HEK293 (cell line): ENCODE measurements around the gene ABHD15.
A peak's percentile ranks its signal among the peaks of the same experiment; 100 is the strongest.

Experiments used
- HOXA7 ChIP-seq: sonication (generic); formaldehyde crosslinking; IDR thresholded peaks from 2 replicates; pipeline ENCODE4 v1.8.1; 2022; ENCODE audit warnings: missing genetic modification reagents, borderline replicate concordance
- HOXC10 ChIP-seq: sonication (generic); formaldehyde crosslinking; IDR thresholded peaks from 2 replicates; pipeline ENCODE4 v1.8.1; 2023; ENCODE audit warnings: mild to moderate bottlenecking, missing genetic modification reagents
- KLF8 ChIP-seq: fragments of 450-650 bp; formaldehyde crosslinking; IDR thresholded peaks from 2 replicates; pipeline ENCODE4 v1.5.1; 2016; ENCODE audit warnings: missing biosample characterization, missing genetic modification characterization
- KLF9 ChIP-seq: fragments of 450-650 bp; formaldehyde crosslinking; IDR thresholded peaks from 2 replicates; pipeline ENCODE4 v1.5.1; 2016; ENCODE audit warnings: missing biosample characterization, missing genetic modification characterization, low read depth
- RBAK ChIP-seq: fragments of 450-650 bp; formaldehyde crosslinking; IDR thresholded peaks from 2 replicates; pipeline ENCODE4 v1.5.1; 2016; ENCODE audit warnings: missing biosample characterization, missing genetic modification characterization
- YY2 ChIP-seq: fragments of 450-650 bp; formaldehyde crosslinking; IDR thresholded peaks from 2 replicates; pipeline ENCODE4 v1.5.1; 2016; ENCODE audit warnings: missing biosample characterization, missing genetic modification characterization
- ZBTB1 ChIP-seq: fragments of 450-650 bp; formaldehyde crosslinking; IDR thresholded peaks from 2 replicates; pipeline ENCODE4 v1.5.1; 2016; ENCODE audit warnings: missing biosample characterization, missing genetic modification characterization
- ZBTB20 ChIP-seq: fragments of 450-650 bp; formaldehyde crosslinking; IDR thresholded peaks from 2 replicates; pipeline ENCODE4 v1.5.1; 2016; ENCODE audit warnings: missing biosample characterization, missing genetic modification characterization
- ZBTB7A ChIP-seq: fragments of 450-650 bp; formaldehyde crosslinking; IDR thresholded peaks from 2 replicates; pipeline ENCODE4 v1.5.1; 2016; ENCODE audit warnings: low read depth, missing biosample characterization, missing genetic modification characterization
- ZFP69B ChIP-seq: fragments of 450-650 bp; formaldehyde crosslinking; IDR thresholded peaks from 2 replicates; pipeline ENCODE4 v1.5.1; 2016; ENCODE audit warnings: missing biosample characterization, missing genetic modification characterization
- ZNF112 ChIP-seq: fragments of 450-650 bp; formaldehyde crosslinking; IDR thresholded peaks from 2 replicates; pipeline ENCODE4 v1.5.0; 2017; ENCODE audit warnings: missing biosample characterization, missing genetic modification characterization
- ZNF114 ChIP-seq: fragments of 450-650 bp; formaldehyde crosslinking; IDR thresholded peaks from 2 replicates; pipeline ENCODE4 v1.5.0; 2017; ENCODE audit warnings: missing biosample characterization, missing genetic modification characterization
- ZNF133 ChIP-seq: fragments of 450-650 bp; formaldehyde crosslinking; IDR thresholded peaks from 2 replicates; pipeline ENCODE4 v1.5.1; 2016; ENCODE audit warnings: missing biosample characterization, missing genetic modification characterization
- ZNF174 ChIP-seq: fragments of 450-650 bp; formaldehyde crosslinking; IDR thresholded peaks from 2 replicates; pipeline ENCODE4 v1.5.0; 2017; ENCODE audit warnings: missing biosample characterization, mild to moderate bottlenecking, missing genetic modification characterization
- ZNF184 ChIP-seq: fragments of 450-650 bp; IDR thresholded peaks from 2 replicates; pipeline ENCODE4 v1.5.1; 2018; ENCODE audit warnings: missing biosample characterization, mild to moderate bottlenecking, missing genetic modification characterization
- ZNF202 ChIP-seq: fragments of 450-650 bp; formaldehyde crosslinking; IDR thresholded peaks from 2 replicates; pipeline ENCODE4 v1.5.1; 2016; ENCODE audit warnings: missing biosample characterization, missing genetic modification characterization, borderline replicate concordance
- ZNF223 ChIP-seq: fragments of 450-650 bp; formaldehyde crosslinking; IDR thresholded peaks from 2 replicates; pipeline ENCODE4 v1.5.1; 2016; ENCODE audit warnings: missing biosample characterization, missing genetic modification characterization
- ZNF366 ChIP-seq: fragments of 450-650 bp; formaldehyde crosslinking; conservative IDR thresholded peaks from 2 replicates; pipeline ENCODE4 v1.5.1; 2016; ENCODE audit warnings: missing biosample characterization, missing genetic modification characterization
- ZNF391 ChIP-seq: fragments of 450-650 bp; formaldehyde crosslinking; IDR thresholded peaks from 2 replicates; pipeline ENCODE4 v1.5.1; 2016; ENCODE audit warnings: low read depth, missing biosample characterization, missing genetic modification characterization, borderline replicate concordance
- ZNF433 ChIP-seq: fragments of 450-650 bp; formaldehyde crosslinking; IDR thresholded peaks from 2 replicates; pipeline ENCODE4 v1.5.1; 2016; ENCODE audit warnings: missing biosample characterization, missing genetic modification characterization, low read depth
- ZNF521 ChIP-seq: fragments of 450-650 bp; formaldehyde crosslinking; IDR thresholded peaks from 2 replicates; pipeline ENCODE4 v1.5.1; 2017; ENCODE audit warnings: missing biosample characterization, mild to moderate bottlenecking, missing genetic modification characterization
- ZNF549 ChIP-seq: fragments of 450-650 bp; IDR thresholded peaks from 2 replicates; pipeline ENCODE4 v1.5.1; 2018; ENCODE audit warnings: missing biosample characterization, missing genetic modification characterization, mild to moderate bottlenecking, inconsistent platforms, moderate library complexity
- ZNF560 ChIP-seq: fragments of 450-650 bp; formaldehyde crosslinking; IDR thresholded peaks from 2 replicates; pipeline ENCODE4 v1.5.1; 2017; ENCODE audit warnings: missing biosample characterization, missing genetic modification characterization, borderline replicate concordance
- ZNF596 ChIP-seq: fragments of 450-650 bp; IDR thresholded peaks from 2 replicates; pipeline ENCODE4 v1.5.0; 2018; ENCODE audit warnings: missing biosample characterization, mild to moderate bottlenecking, missing genetic modification characterization, moderate library complexity
- ZNF660 ChIP-seq: fragments of 450-650 bp; IDR thresholded peaks from 2 replicates; pipeline ENCODE4 v1.5.1; 2018; ENCODE audit warnings: missing biosample characterization, mild to moderate bottlenecking, missing genetic modification characterization
- ZNF670 ChIP-seq: fragments of 450-650 bp; formaldehyde crosslinking; IDR thresholded peaks from 2 replicates; pipeline ENCODE4 v1.5.1; 2016; ENCODE audit warnings: missing biosample characterization, missing genetic modification characterization, low read depth
- TF ChIP-seq, protein P1 (sequence below): fragments of 450-650 bp; formaldehyde crosslinking; IDR thresholded peaks from 2 replicates; pipeline ENCODE4 v1.5.1; 2016; ENCODE audit warnings: missing biosample characterization, missing genetic modification characterization
- TF ChIP-seq, protein P2 (sequence below): fragments of 450-650 bp; formaldehyde crosslinking; IDR thresholded peaks from 2 replicates; pipeline ENCODE4 v1.5.1; 2016; ENCODE audit warnings: missing biosample characterization, missing genetic modification characterization
- TF ChIP-seq, protein P3 (sequence below): fragments of 450-650 bp; formaldehyde crosslinking; IDR thresholded peaks from 2 replicates; pipeline ENCODE4 v1.5.1; 2016; ENCODE audit warnings: missing biosample characterization, missing genetic modification characterization, borderline replicate concordance
- TF ChIP-seq, protein P4 (sequence below): fragments of 450-650 bp; formaldehyde crosslinking; IDR thresholded peaks from 2 replicates; pipeline ENCODE4 v1.5.1; 2016; ENCODE audit warnings: missing biosample characterization, missing genetic modification characterization

The ABHD15 gene

DNA sequence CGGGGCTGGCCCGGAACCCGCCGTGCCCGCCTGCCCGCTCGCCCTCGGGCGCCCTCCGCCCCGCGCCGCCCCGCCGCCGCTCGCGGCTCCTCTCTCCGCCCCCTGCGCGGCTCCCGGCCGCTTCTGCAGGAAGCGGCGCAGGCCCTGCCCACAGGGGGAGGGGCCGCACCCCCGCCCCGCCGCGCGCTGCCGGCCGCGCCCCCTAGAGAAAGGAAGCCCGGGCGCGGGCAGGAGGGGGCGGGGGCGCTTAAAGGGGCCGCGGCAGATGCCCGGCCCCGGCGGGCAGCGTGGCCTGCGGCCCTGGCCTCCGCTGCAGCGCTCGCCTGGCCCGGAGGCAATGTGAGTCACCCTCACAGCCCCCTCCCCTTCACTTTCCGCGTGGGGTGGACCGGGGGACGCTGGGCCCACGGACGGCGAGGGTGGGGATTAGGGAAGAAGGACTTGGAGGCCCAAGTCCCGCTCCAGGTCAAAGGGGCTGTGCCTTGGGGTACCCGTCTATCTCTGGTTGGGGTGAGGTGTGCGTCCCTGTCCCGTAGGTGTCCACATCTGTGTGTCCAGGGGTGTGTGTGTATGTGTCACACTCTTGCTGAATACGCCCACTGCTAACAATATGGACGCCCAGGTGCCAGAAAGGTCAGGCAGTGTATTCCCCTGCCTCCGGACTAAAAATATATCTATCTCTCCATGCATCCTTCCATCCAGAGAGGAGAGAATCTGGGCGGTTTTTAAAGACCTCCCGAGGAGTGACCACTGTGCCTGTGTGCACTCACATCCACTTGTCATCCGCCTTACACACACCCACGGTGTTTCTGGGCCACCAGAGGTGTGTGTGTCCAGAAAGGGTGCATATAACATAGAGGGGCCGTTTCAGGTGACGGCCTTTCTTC, 22.9 kb upstream of the ABHD15 start, which contains the start of gene GIT1 (continued):
- TF ChIP-seq, protein P1, sequence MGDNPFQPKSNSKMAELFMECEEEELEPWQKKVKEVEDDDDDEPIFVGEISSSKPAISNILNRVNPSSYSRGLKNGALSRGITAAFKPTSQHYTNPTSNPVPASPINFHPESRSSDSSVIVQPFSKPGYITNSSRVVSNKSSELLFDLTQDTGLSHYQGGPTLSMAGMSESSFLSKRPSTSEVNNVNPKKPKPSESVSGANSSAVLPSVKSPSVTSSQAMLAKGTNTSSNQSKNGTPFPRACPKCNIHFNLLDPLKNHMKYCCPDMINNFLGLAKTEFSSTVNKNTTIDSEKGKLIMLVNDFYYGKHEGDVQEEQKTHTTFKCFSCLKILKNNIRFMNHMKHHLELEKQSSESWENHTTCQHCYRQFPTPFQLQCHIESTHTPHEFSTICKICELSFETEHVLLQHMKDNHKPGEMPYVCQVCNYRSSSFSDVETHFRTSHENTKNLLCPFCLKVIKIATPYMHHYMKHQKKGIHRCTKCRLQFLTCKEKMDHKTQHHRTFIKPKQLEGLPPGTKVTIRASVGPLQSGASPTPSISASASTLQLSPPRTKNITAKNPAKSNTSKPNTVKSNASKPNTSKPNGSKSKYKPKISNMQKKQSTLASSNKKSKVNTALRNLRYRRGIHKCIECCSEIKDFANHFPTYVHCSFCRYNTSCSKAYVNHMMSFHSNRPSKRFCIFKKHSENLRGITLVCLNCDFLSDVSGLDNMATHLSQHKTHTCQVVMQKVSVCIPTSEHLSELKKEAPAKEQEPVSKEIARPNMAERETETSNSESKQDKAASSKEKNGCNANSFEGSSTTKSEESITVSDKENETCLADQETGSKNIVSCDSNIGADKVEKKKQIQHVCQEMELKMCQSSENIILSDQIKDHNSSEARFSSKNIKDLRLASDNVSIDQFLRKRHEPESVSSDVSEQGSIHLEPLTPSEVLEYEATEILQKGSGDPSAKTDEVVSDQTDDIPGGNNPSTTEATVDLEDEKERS (tag by site-specific recombination) = no peak
- TF ChIP-seq ZNF391 (no peak), ZBTB1 (tag by site-specific recombination) (no peak), ZNF521 (tag by site-specific recombination) (no peak), ZNF549 (tag by site-specific recombination) (no peak), ZBTB20 (no peak), HOXA7 (CRISPR knock-in tag) (no peak), ZBTB7A (tag by site-specific recombination) (peak; percentile 67; the same call in 1 of the 2 replicates), YY2 (no peak), ZNF114 (tag by site-specific recombination) (no peak), ZNF202 (tag by site-specific recombination) (no peak), RBAK (tag by site-specific recombination) (no peak), ZNF223 (no peak), ZFP69B (tag by site-specific recombination) (peak; percentile 96), ZNF560 (tag by site-specific recombination) (no peak), HOXC10 (CRISPR knock-in tag) (no peak), ZNF174 (tag by site-specific recombination) (no peak), ZNF670 (tag by site-specific recombination) (no peak), ZNF596 (tag by site-specific recombination) (peak; percentile 11; the same call in 1 of the 2 replicates), ZNF133 (tag by site-specific recombination) (no peak), KLF8 (tag by site-specific recombination) (peak; percentile 23; the same call in 1 of the 2 replicates), ZNF660 (no peak), ZNF184 (tag by site-specific recombination) (no peak), ZNF433 (tag by site-specific recombination) (no peak), ZNF112 (tag by site-specific recombination) (no peak), ZNF366 (tag by site-specific recombination) (peak; percentile 67), KLF9 (peak; percentile 44)
- TF ChIP-seq, protein P2, sequence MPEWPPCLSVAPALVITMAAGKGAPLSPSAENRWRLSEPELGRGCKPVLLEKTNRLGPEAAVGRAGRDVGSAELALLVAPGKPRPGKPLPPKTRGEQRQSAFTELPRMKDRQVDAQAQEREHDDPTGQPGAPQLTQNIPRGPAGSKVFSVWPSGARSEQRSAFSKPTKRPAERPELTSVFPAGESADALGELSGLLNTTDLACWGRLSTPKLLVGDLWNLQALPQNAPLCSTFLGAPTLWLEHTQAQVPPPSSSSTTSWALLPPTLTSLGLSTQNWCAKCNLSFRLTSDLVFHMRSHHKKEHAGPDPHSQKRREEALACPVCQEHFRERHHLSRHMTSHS (tag by site-specific recombination) = no peak
- TF ChIP-seq, protein P3, sequence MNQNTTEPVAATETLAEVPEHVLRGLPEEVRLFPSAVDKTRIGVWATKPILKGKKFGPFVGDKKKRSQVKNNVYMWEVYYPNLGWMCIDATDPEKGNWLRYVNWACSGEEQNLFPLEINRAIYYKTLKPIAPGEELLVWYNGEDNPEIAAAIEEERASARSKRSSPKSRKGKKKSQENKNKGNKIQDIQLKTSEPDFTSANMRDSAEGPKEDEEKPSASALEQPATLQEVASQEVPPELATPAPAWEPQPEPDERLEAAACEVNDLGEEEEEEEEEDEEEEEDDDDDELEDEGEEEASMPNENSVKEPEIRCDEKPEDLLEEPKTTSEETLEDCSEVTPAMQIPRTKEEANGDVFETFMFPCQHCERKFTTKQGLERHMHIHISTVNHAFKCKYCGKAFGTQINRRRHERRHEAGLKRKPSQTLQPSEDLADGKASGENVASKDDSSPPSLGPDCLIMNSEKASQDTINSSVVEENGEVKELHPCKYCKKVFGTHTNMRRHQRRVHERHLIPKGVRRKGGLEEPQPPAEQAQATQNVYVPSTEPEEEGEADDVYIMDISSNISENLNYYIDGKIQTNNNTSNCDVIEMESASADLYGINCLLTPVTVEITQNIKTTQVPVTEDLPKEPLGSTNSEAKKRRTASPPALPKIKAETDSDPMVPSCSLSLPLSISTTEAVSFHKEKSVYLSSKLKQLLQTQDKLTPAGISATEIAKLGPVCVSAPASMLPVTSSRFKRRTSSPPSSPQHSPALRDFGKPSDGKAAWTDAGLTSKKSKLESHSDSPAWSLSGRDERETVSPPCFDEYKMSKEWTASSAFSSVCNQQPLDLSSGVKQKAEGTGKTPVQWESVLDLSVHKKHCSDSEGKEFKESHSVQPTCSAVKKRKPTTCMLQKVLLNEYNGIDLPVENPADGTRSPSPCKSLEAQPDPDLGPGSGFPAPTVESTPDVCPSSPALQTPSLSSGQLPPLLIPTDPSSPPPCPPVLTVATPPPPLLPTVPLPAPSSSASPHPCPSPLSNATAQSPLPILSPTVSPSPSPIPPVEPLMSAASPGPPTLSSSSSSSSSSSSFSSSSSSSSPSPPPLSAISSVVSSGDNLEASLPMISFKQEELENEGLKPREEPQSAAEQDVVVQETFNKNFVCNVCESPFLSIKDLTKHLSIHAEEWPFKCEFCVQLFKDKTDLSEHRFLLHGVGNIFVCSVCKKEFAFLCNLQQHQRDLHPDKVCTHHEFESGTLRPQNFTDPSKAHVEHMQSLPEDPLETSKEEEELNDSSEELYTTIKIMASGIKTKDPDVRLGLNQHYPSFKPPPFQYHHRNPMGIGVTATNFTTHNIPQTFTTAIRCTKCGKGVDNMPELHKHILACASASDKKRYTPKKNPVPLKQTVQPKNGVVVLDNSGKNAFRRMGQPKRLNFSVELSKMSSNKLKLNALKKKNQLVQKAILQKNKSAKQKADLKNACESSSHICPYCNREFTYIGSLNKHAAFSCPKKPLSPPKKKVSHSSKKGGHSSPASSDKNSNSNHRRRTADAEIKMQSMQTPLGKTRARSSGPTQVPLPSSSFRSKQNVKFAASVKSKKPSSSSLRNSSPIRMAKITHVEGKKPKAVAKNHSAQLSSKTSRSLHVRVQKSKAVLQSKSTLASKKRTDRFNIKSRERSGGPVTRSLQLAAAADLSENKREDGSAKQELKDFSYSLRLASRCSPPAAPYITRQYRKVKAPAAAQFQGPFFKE (tag by site-specific recombination) = no peak
- TF ChIP-seq, protein P4, sequence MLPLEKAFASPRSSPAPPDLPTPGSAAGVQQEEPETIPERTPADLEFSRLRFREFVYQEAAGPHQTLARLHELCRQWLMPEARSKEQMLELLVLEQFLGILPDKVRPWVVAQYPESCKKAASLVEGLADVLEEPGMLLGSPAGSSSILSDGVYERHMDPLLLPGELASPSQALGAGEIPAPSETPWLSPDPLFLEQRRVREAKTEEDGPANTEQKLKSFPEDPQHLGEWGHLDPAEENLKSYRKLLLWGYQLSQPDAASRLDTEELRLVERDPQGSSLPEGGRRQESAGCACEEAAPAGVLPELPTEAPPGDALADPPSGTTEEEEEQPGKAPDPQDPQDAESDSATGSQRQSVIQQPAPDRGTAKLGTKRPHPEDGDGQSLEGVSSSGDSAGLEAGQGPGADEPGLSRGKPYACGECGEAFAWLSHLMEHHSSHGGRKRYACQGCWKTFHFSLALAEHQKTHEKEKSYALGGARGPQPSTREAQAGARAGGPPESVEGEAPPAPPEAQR = no peak
